ENCODE measurements around the gene ZNF516. TPM values are rescaled to one million over a fixed set of nuclear protein-coding genes. Genes with fewer than 3 reads are reported as not detected.
A peak's percentile ranks its signal among the peaks of the same experiment; 100 is the strongest.

Gene ZNF516
- total RNA-seq, 1 donor from 2014 or later = 26.7 TPM

- DNase-seq (ENCODE audit: low read depth) = no peak
Measured at GRCh38 chr18:76422121-76422520, 72.9 kb downstream of the ZNF516 start.

- DNase-seq (ENCODE audit: low read depth) = no peak
Measured at GRCh38 chr18:76421685-76422078, 73.4 kb downstream of the ZNF516 start.

GRCh38 chr18:76420898-76421684 is 74.0 kb downstream of the ZNF516 start:
- no peak for DNase-seq (ENCODE audit: low read depth)

GRCh38 chr18:76419811-76420210 is 75.2 kb downstream of the ZNF516 start:
- no peak for DNase-seq (ENCODE audit: low read depth)

GRCh38 chr18:76416911-76417310 is 78.1 kb downstream of the ZNF516 start:
- DNase-seq (ENCODE audit: low read depth) = no peak

GRCh38 chr18:76414936-76415621 is 80.0 kb downstream of the ZNF516 start:
- DNase-seq (ENCODE audit: low read depth) = no peak

GRCh38 chr18:76412818-76413565 is 82.0 kb downstream of the ZNF516 start:
- DNase-seq (ENCODE audit: low read depth) = no peak

- peak; percentile 28 for DNase-seq (ENCODE audit: low read depth)
Measured at GRCh38 chr18:76412010-76412817, 82.8 kb downstream of the ZNF516 start.

GRCh38 chr18:76410660-76411417 is 84.2 kb downstream of the ZNF516 start:
- no peak for DNase-seq (ENCODE audit: low read depth)

GRCh38 chr18:76410033-76410432 is 85.0 kb downstream of the ZNF516 start:
- DNase-seq (ENCODE audit: low read depth) = no peak

- no peak for DNase-seq (ENCODE audit: low read depth)
Measured at GRCh38 chr18:76408480-76409067, 86.5 kb downstream of the ZNF516 start.

GRCh38 chr18:76407681-76408080 is 87.4 kb downstream of the ZNF516 start:
- DNase-seq (ENCODE audit: low read depth) = no peak

- no peak for DNase-seq (ENCODE audit: low read depth)
Measured at GRCh38 chr18:76406791-76407190, 88.3 kb downstream of the ZNF516 start.

- DNase-seq (ENCODE audit: low read depth) = no peak
Measured at GRCh38 chr18:76405681-76406356, 89.2 kb downstream of the ZNF516 start.

GRCh38 chr18:76405280-76405679 is 89.8 kb downstream of the ZNF516 start:
- DNase-seq (ENCODE audit: low read depth) = no peak

- no peak for DNase-seq (ENCODE audit: low read depth)
Measured at GRCh38 chr18:76404345-76404831, 90.7 kb downstream of the ZNF516 start.

- no peak for DNase-seq (ENCODE audit: low read depth)
Measured at GRCh38 chr18:76402026-76402990, 92.7 kb downstream of the ZNF516 start.

GRCh38 chr18:76401498-76401897 is 93.5 kb downstream of the ZNF516 start:
- no peak for DNase-seq (ENCODE audit: low read depth)
